Endothelial cell of umbilical vein (primary cell): ENCODE data around the gene CCDC54. TPM values are rescaled to one million over a fixed set of nuclear protein-coding genes. Genes with fewer than 3 reads are reported as not detected.

Source experiments
- BruUV-seq: library from RNA; stranded (reverse); fragments of 400-500 nt; replicated peaks from 2 replicates; lab custom pipeline; 2021; lab: Mats Ljungman, UMichigan
- CTCF ChIA-PET: fragments of 300-600, 350-600 bp; sonication (Branson Sonifier 250); formaldehyde crosslinking; loops from one replicate; lab custom pipeline; 2021; ENCODE audit warnings: antibody characterized with exemption, inconsistent platforms; lab: Charles Lee
- POLR2A ChIA-PET: fragments of 300-600, 350-600 bp; sonication (Branson Sonifier 250); formaldehyde crosslinking; loops from one replicate; lab custom pipeline; 2021; ENCODE audit warnings: antibody characterized with exemption, inconsistent platforms; lab: Charles Lee
- DNase-seq: peaks from one replicate; pipeline ENCODE4 v3.0.0-alpha.2; 2011; ENCODE audit warnings: low read depth, low spot score
- FAIRE-seq: peaks from 2 replicates; lab custom pipeline; 2011; peaks lifted over from hg19 to GRCh38; lab: Jason Lieb, UNC
- H2AFZ ChIP-seq: 2 replicates; pipeline ENCODE4 v1.6.0; 2012; ENCODE audit warnings: low read depth, low read length, control low read depth, inconsistent platforms
- H3K27ac ChIP-seq: 2 replicates; pipeline ENCODE4 v1.5.1; 2011; ENCODE audit warnings: low read depth, mild to moderate bottlenecking, control low read depth, low read length, moderate library complexity; ENCODE audit not compliant: insufficient read depth
- H3K27me3 ChIP-seq, 2 experiments: 2 replicates each; pipeline versions ENCODE4 v1.6.0 to v1.6.1; 2011; ENCODE audit warnings: low read length in 2 of 2, mixed read lengths in 1 of 2; ENCODE audit not compliant: control insufficient read depth in 2 of 2, insufficient read depth in 2 of 2
- H3K36me3 ChIP-seq, 2 experiments: 2 replicates in 1 of 2; 3 replicates in 1 of 2; pipeline ENCODE4 v1.5.1; 2011; ENCODE audit warnings: low read length in 2 of 2, mild to moderate bottlenecking in 1 of 2, moderate library complexity in 1 of 2; ENCODE audit not compliant: control insufficient read depth in 2 of 2, insufficient read depth in 2 of 2; ENCODE audit errors: extremely low read depth in 1 of 2
- H3K4me1 ChIP-seq: 3 replicates; pipeline ENCODE4 v1.5.1; 2011; ENCODE audit warnings: mild to moderate bottlenecking, low read length; ENCODE audit not compliant: control insufficient read depth, insufficient read depth; ENCODE audit errors: extremely low read depth
- H3K4me2 ChIP-seq: 2 replicates; pipeline ENCODE4 v1.6.1; 2011; ENCODE audit warnings: low read length, control low read depth, mixed read lengths; ENCODE audit not compliant: insufficient read depth
- H3K4me3 ChIP-seq, 3 experiments: fragments of 200-600 bp in 1 of 3; sonication (generic), shearing (Covaris generic) in 1 of 3; replicated peaks in 1 of 3; 2 replicates each; pipeline ENCODE4 v1.5.1; 2011 to 2016; ENCODE audit warnings: control low read depth in 3 of 3, low read length in 3 of 3, mild to moderate bottlenecking in 2 of 3, inconsistent platforms in 1 of 3, low read depth in 1 of 3, moderate library complexity in 1 of 3; ENCODE audit not compliant: insufficient read depth in 1 of 3
- H3K79me2 ChIP-seq: 2 replicates; pipeline ENCODE4 v1.6.0; 2012; ENCODE audit warnings: low read length, inconsistent platforms; ENCODE audit not compliant: control insufficient read depth, insufficient read depth
- H3K9ac ChIP-seq: replicated peaks from 2 replicates; pipeline ENCODE3; 2011; ENCODE audit warnings: low read length, control low read depth; ENCODE audit not compliant: insufficient read depth; ENCODE audit errors: extremely low read depth
- H3K9me1 ChIP-seq: replicated peaks from 3 replicates; pipeline ENCODE4 v1.6.0; 2011; ENCODE audit warnings: mild to moderate bottlenecking, low read length; ENCODE audit not compliant: control insufficient read depth, insufficient read depth; ENCODE audit errors: extremely low read depth
- H3K9me3 ChIP-seq: replicated peaks from 2 replicates; pipeline ENCODE4 v1.5.1; 2012; ENCODE audit warnings: low read length, inconsistent platforms; ENCODE audit not compliant: control insufficient read depth, insufficient read depth
- H4K20me1 ChIP-seq: replicated peaks from 2 replicates; pipeline ENCODE3; 2011; ENCODE audit warnings: mild to moderate bottlenecking, low read length; ENCODE audit not compliant: control insufficient read depth, insufficient read depth; ENCODE audit errors: extremely low read depth
- EZH2 ChIP-seq: IDR thresholded peaks from 2 replicates; pipeline ENCODE4 v1.6.1; 2012; ENCODE audit warnings: borderline replicate concordance, low read depth, mild to moderate bottlenecking, moderate library complexity, low read length, inconsistent platforms; ENCODE audit not compliant: severe bottlenecking
- FOS ChIP-seq: IDR thresholded peaks from 2 replicates; pipeline ENCODE4 v1.6.1; 2011; ENCODE audit warnings: mild to moderate bottlenecking, low read length, moderate library complexity, borderline replicate concordance; ENCODE audit not compliant: insufficient read depth
- GATA2 ChIP-seq: IDR thresholded peaks from 2 replicates; pipeline ENCODE4 v1.7.0; 2011; ENCODE audit warnings: low read depth, mild to moderate bottlenecking, moderate library complexity, mixed read lengths, low read length; ENCODE audit not compliant: insufficient read length, insufficient read depth
- JUN ChIP-seq: IDR thresholded peaks from 2 replicates; pipeline ENCODE4 v1.6.1; 2011; ENCODE audit warnings: borderline replicate concordance, low read depth; ENCODE audit not compliant: insufficient read length, insufficient read depth
- MYC ChIP-seq: IDR thresholded peaks from one replicate; pipeline ENCODE4 v1.6.1; 2011; ENCODE audit warnings: mild to moderate bottlenecking, low read depth, low read length
- POLR2A ChIP-seq: IDR thresholded peaks from 2 replicates; pipeline ENCODE4 v1.6.1; 2012; ENCODE audit warnings: low read depth, mild to moderate bottlenecking, control low read depth, low read length
- POLR2AphosphoS5 ChIP-seq: IDR thresholded peaks from 2 replicates; pipeline ENCODE4 v1.6.1; 2012; ENCODE audit warnings: low read depth, mild to moderate bottlenecking, control low read depth, low read length, moderate library complexity; ENCODE audit not compliant: insufficient read depth
- dilution Hi-C: fragments of 300-500 bp; cut with MboI; formaldehyde crosslinking; loops from one replicate; pipeline ENCODE4 v1.15.0; 2019; ENCODE audit warnings: low sequenced_read_pairs; ENCODE audit not compliant: extremely low pct_ligation_motif_present
- intact Hi-C: fragments of 100-400 bp; cut with micrococcal nuclease; formaldehyde crosslinking; loops from one replicate; pipeline ENCODE4 v1.10.0; 2022
- polyA plus RNA-seq, 4 experiments: library from polyadenylated mRNA; depleted of rRNA in 3 of 4; stranded (reverse) in 3 of 4; unstranded in 1 of 4; fragments of >200 nt; gene quantifications; 2 replicates each; pipeline versions ENCODE4 v1.2.1 to v1.2.3, GENCODE V29; 2011 to 2012; ENCODE audit warnings: missing spikeins in 1 of 4
- total RNA-seq: library from RNA; stranded (reverse); gene quantifications from 2 replicates; pipeline ENCODE4 v1.2.3, GENCODE V29; 2021
- TF ChIP-seq, protein P1 (sequence below), 2 donors: IDR thresholded peaks; 1 replicate in 1 of 2; 2 replicates in 1 of 2; pipeline ENCODE4 v1.5.1; 2011; ENCODE audit warnings: low read length in 2 of 2, mild to moderate bottlenecking in 2 of 2, moderate library complexity in 2 of 2, control low read depth in 1 of 2, inconsistent platforms in 1 of 2, low read depth in 1 of 2; ENCODE audit not compliant: insufficient read depth in 1 of 2; ENCODE audit errors: extremely low read depth in 1 of 2
- TF ChIP-seq, protein P2 (sequence below): IDR thresholded peaks from 2 replicates; pipeline ENCODE4 v1.6.1; 2011; ENCODE audit not compliant: insufficient read depth, insufficient read length

Gene CCDC54
- total and polyA plus RNA-seq, 2 donors (not counting 3 experiments of a cell fraction or from before 2014, with no cell fraction given), result not detected

DNA sequence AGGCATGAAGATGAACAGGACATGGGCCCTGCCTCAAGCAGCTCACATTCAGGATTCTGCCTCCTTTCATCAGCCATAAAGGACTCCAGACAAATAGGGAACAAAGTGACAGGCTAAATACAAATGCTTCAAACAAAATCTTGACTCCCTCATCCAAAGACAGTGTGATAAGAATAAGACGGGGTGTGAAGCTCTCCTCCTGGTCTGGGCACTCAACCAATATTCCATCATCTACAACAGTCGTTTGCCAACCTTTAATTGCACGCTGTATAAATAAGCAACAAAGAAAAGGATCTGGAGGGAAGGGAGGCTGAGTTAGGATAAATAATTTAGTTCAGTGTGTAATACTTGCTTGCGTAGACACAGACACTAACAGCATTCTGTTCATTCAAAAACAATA is 5.4 kb downstream of the CCDC54 start:
- no peak overlapping the region for H3K4me3 ChIP-seq
- no peak overlapping the region for H3K27ac ChIP-seq
- peaks cover 2% of the 10 kb centered on the region for H3K4me1 ChIP-seq
- dilution Hi-C loops, result no loop called here
- FAIRE-seq (no peak), DNase-seq (no peak)
- H3K27me3 ChIP-seq, result peaks cover 2 to 14% of the 10 kb centered on the region in 2 experiments
- intact Hi-C loops, result no loop called here
- H3K9me3 ChIP-seq, result no peaks in the 10 kb centered on the region
- no peak overlapping the region for H2AFZ ChIP-seq
- no peak overlapping the region for H3K4me2 ChIP-seq
- ChIA-PET POLR2A (no interaction called here), CTCF (no interaction called here)
- H3K79me2 ChIP-seq, result no peaks in the 10 kb centered on the region
- BruUV-seq, result no TSS peak
- H3K9me1 ChIP-seq, result no peaks in the 10 kb centered on the region
- TF ChIP-seq POLR2AphosphoS5 (no peak), FOS (no peak), EZH2 (no peak), POLR2A (no peak), MYC (no peak), GATA2 (no peak), JUN (no peak)
- TF ChIP-seq, protein P1, sequence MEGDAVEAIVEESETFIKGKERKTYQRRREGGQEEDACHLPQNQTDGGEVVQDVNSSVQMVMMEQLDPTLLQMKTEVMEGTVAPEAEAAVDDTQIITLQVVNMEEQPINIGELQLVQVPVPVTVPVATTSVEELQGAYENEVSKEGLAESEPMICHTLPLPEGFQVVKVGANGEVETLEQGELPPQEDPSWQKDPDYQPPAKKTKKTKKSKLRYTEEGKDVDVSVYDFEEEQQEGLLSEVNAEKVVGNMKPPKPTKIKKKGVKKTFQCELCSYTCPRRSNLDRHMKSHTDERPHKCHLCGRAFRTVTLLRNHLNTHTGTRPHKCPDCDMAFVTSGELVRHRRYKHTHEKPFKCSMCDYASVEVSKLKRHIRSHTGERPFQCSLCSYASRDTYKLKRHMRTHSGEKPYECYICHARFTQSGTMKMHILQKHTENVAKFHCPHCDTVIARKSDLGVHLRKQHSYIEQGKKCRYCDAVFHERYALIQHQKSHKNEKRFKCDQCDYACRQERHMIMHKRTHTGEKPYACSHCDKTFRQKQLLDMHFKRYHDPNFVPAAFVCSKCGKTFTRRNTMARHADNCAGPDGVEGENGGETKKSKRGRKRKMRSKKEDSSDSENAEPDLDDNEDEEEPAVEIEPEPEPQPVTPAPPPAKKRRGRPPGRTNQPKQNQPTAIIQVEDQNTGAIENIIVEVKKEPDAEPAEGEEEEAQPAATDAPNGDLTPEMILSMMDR (IDR thresholded peaks at IDR 0.05; ENCODE audit: extremely low read depth in 1 of 2, insufficient read depth in 1 of 2, low read depth in 1 of 2, low read length in 2 of 2), result no peak
- TF ChIP-seq, protein P2, sequence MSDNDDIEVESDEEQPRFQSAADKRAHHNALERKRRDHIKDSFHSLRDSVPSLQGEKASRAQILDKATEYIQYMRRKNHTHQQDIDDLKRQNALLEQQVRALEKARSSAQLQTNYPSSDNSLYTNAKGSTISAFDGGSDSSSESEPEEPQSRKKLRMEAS, result no peak
- H3K36me3 ChIP-seq, result no peaks in the 10 kb centered on the region
- H4K20me1 ChIP-seq, result no peaks in the 10 kb centered on the region
- H3K9ac ChIP-seq, result no peak overlapping the region
